ENCODE data around the gene PCYOX1L.

The PCYOX1L gene

GRCh38 chr5:149338364-149338763 is 19.5 kb upstream of the PCYOX1L start:
- no peak for DNase-seq (ENCODE audit: low read depth)

GRCh38 chr5:149340920-149341319 is 16.9 kb upstream of the PCYOX1L start:
- DNase-seq (ENCODE audit: low read depth), result no peak

GRCh38 chr5:149341876-149342275 is 16.0 kb upstream of the PCYOX1L start:
- DNase-seq (ENCODE audit: low read depth), result no peak

- no peak for DNase-seq (ENCODE audit: low read depth)
These were observed 13.7 kb upstream of the PCYOX1L start for GRCh38 chr5:149344151-149344550.

- peak; percentile 96 for DNase-seq (ENCODE audit: low read depth)
These were observed 12.5 kb upstream of the PCYOX1L start, which contains the start of gene GRPEL2 for GRCh38 chr5:149345147-149345891. TSS of gene GRPEL2 (plus strand) at chr5:149345499. CDS start at chr5:149345540, 41 bp downstream.

- peak; percentile 21 for DNase-seq (ENCODE audit: low read depth)
These were observed 12.0 kb upstream of the PCYOX1L start for GRCh38 chr5:149345892-149346222.

- no peak for DNase-seq (ENCODE audit: low read depth)
These were observed 9.3 kb upstream of the PCYOX1L start for GRCh38 chr5:149348518-149348917.

GRCh38 chr5:149349382-149349781 is 8.5 kb upstream of the PCYOX1L start:
- DNase-seq (ENCODE audit: low read depth), result no peak

- DNase-seq (ENCODE audit: low read depth), result no peak
These were observed 5.7 kb upstream of the PCYOX1L start for GRCh38 chr5:149352169-149352568.

GRCh38 chr5:149353911-149354310 is 3.9 kb upstream of the PCYOX1L start:
- no peak for DNase-seq (ENCODE audit: low read depth)

- no peak for DNase-seq (ENCODE audit: low read depth)
These were observed 2.2 kb upstream of the PCYOX1L start for GRCh38 chr5:149355688-149356087.

- DNase-seq (ENCODE audit: low read depth), result no peak
These were observed 1.5 kb upstream of the PCYOX1L start for GRCh38 chr5:149356391-149356790.

GRCh38 chr5:149358294-149358651 is 427 bp downstream of the PCYOX1L start:
- DNase-seq (ENCODE audit: low read depth), result no peak

- no peak for DNase-seq (ENCODE audit: low read depth)
These were observed 1.1 kb downstream of the PCYOX1L start for GRCh38 chr5:149358868-149359495.

- DNase-seq (ENCODE audit: low read depth), result no peak
These were observed 2.4 kb downstream of the PCYOX1L start for GRCh38 chr5:149360272-149360671.

GRCh38 chr5:149362541-149362940 is 4.7 kb downstream of the PCYOX1L start:
- no peak for DNase-seq (ENCODE audit: low read depth)

- no peak for DNase-seq (ENCODE audit: low read depth)
These were observed 5.5 kb downstream of the PCYOX1L start for GRCh38 chr5:149363358-149363757.

GRCh38 chr5:149363936-149364335 is 6.1 kb downstream of the PCYOX1L start:
- DNase-seq (ENCODE audit: low read depth), result no peak

- no peak for DNase-seq (ENCODE audit: low read depth)
These were observed 6.9 kb downstream of the PCYOX1L start for GRCh38 chr5:149364719-149365118.

GRCh38 chr5:149365418-149365817 is 7.6 kb downstream of the PCYOX1L start:
- no peak for DNase-seq (ENCODE audit: low read depth)

- no peak for DNase-seq (ENCODE audit: low read depth)
These were observed 8.4 kb downstream of the PCYOX1L start for GRCh38 chr5:149366169-149366729.

GRCh38 chr5:149367249-149367971 is 9.6 kb downstream of the PCYOX1L start:
- DNase-seq (ENCODE audit: low read depth), result peak; percentile 72

Data from stromal cell of bone marrow (primary cell).